GM19043 (cell line): ENCODE measurements around the gene SLC66A2.

Experiments used
- ATAC-seq: cut with Tn5 transposase; IDR thresholded peaks from one replicate; pipeline ENCODE4 v1.9.1; 2021; ENCODE audit warnings: low read depth; ENCODE audit not compliant: unreplicated experiment

The SLC66A2 gene

DNA sequence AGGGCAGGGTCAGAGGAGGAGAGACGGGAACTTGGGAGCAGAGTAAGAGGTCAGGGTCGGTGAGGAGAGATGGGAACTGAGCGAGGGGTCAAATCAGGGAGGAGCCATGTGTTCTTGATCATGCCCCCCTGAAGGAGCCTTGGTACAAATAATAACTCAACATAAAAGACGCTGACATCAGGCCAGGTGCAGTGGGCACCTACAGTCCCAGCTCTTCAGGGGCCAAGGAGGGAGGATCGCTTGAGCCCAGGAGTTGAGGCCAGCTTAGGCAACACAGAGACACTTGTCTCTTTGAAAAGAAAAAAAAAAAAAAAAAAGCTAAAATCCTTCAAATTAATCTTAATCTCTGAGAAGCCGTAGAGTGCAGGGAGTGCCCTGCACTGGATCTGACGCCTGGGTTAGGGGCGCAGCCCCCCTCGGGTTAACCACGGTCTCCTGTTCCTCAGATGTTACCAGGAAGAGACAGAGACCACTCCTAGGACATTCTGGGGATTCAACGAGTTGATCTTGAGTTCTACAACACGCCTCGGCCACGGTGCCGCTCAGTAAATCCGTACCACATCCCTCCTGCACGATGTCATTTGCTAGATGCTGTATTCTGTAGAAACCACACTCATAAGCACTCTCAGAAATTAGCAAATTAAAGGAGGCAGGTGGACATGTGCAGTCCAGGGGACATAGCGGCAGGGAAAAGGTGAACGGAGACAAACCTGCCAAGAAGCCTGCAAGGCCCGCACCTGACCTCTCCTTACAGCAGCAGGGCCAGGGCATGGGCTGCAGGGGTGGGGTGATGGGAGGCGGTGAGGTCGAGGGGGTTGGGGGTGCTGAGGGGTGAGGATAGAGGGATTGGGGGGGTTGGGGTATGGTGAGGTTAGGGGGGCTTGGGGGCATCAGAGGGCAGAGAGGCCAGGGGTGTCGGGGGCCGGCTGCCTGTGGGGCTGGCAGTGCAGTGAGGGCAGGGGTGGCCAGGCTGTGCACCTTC, 29.2 kb downstream of the SLC66A2 start:
- ATAC-seq = no peak

DNA sequence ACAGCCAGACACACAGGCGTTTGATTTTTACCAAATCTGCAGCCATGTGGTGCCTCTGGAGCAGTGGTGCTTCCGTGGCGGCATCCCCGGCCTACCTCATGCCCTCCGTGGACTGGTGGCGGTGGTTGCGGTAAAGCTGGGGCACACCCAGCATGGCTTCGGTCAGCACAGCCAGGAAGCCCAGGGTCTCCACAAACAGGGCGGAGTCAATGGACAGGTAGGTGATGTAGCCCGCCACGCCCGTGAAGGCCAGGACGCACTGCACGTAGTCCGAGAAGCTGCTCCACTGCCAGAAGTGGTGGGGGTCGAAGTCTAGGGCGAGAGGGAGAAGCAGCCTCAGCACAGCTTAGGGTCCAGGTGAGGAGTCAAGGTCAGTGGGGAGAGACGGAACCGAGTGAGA, 32.4 kb downstream of the SLC66A2 start:
- no peak for ATAC-seq

DNA sequence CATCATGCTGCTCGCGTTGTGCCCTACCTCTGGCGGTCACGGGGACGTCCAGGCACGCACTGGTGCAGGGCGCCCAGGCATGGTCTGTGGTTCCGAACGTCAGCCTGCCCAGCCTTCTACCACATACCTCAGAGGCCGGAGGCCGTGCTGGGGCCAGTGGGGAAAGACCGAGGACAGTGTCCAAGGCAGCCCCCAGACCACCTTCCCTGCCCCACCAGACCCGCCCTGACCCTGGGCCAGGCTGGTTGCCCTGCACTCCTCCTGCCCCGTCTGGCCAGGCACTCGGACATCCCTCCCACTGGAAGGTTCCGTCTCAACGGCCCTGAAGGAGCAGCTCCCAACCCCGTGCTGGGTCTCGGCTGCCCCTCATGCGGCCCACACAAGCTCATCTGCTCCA, 32.8 kb downstream of the SLC66A2 start:
- no peak for ATAC-seq

DNA sequence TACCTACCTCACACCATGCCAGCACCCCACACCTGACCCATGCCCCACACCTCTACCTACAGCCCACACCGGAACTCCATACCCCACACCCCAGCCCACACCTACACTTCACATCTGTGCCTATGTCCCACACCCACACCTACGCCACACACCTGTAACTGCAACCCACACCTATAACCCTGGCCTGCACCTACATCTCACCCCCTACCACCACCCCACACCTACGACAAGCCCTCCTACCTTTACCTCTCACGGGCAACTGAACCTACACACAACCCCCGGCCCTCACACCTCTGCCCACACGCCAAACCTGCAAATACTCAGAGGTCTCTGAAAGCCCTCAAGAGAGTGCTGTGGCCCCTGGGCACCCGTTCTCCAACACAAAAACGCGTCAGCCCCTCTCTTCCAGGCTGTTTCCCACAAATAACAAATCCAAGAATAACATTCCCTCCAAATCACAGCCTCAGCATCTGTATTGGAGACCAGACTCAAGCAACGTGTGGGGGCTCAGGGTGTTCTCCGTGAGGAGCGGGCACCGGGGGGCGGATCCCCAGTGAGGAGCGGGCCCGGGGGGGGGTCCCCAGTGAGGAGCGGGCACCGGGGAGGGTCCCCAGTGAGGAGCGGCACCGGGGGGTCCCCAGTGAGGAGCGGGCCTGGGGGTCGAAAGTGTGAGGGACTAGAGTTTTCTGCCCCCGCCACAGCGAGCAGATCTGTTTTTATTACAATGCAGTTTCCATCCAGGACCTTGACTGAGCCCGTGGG, 33.4 kb downstream of the SLC66A2 start:
- ATAC-seq = no peak

DNA sequence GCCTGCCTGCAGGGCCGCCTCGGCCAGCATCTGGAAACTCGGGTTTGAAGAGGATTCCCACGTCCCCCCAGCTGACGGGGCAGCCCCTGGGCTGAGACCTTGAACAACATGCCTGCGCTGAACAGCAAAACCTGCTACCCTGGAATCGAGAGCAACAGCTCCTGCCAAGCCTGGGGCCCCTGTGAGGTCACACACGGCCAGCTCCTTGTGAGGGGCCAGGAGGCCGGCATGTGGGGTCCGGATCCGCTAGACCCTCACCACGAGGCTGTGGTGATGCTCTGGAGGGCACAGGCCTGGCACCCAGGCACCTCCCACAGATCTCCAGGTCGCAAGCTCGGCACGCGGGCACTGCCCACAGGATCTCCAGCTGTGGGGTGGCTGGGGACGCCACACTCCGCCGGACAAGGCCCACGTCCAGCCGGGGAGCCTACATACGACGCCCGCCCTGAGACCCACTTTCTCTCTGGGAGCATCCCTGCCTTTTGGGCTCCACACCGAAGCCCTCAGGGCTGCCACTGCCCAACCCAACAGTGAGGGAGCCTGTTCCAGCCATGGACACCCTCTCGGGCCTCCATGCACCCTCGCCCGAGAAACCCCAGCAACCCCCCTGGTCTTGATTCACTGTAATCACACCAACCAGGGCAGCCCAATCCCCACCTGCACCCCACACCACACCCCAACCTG, 34.1 kb downstream of the SLC66A2 start:
- ATAC-seq = no peak

DNA sequence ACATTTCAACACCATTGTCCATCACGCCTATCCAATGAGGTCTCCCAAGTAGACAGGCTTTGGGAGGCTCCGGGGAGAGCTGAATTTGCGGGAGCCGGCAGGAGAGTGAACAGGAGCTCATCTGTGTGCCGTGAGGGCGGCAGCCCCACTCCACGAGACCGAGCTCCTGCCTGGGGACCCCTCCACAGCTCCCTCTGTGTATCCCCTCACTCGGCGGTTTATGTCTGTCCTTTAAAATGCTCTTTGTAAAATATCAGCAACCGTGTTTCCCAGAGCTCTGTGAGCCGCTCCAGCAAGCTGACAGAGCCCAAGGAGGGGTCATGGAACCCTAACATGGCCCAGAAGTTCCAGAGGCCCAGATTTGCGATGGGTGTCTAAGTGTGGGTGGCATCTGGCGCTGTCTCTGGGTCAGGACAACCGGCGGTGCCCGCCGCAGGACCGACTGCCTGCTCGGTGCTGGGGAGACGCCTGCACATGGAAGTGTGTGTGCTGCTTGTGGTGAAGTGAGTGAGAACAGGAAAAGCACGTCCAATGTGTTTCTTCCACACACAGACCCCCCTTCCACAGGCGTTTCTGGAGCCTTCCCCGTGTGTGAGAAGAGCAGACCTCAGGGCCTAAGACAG, 34.8 kb downstream of the SLC66A2 start:
- no peak for ATAC-seq

DNA sequence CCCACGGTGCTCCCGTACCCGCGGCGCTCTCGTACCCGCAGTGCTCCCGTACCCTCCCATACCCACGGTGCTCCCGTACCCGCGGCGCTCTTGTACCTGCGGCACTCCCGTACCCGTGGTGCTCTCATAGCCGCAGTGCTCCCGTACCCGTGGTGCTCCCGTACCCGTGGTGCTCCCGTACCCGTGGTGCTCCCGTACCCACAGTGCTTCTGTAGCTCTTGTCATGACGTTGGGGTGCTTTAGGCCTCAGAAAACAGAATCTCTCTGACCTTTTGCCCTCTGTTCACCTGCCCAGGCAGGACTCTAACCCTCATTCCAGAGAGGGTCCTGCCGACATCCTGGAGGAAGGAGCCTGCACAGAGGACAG, 35.3 kb downstream of the SLC66A2 start:
- no peak for ATAC-seq

DNA sequence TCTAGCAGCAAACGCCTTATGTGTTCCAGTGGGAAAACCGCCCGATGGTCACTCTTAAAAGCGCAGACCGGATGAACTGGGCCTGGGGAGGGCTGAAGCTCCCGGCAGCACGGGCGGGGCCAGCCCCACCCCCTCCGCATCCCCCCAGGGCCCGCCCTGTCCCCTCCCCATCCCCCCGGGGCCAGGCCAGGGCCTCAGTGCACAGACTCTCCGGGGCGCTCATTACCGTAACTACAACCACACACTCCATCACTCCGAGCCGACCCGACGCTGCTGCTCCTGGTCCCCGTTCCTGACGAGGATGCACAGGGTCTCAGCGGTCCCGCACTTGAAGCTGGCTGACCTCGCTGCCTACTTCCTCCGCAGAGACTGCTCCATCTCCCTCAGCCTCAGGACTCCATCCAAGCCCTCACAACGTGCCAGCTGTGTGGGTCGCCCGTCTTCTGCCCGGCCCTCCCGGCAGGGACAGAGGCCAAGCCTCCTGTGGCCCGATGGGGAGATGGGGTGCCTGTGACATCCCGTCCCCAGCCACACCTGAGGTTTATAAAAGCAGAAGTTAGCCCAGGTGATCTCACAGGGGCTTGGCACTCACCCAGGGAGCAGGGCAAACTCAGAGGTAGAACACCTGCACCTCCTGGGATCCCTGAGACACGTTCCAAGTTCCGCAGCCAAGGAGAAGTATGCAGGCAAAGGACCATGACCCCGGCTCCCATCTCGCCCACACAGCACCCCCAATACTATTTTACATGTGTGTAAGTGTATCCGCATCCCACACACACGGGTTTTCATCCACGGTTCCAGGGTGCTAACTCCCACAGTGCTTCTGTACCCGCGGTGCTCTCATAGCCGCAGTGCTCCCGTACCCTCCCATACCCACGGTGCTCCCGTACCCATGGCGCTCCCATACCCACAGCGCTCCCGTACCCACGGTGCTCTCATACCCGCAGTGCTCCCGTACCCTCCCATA, 36.0 kb downstream of the SLC66A2 start:
- ATAC-seq = no peak

DNA sequence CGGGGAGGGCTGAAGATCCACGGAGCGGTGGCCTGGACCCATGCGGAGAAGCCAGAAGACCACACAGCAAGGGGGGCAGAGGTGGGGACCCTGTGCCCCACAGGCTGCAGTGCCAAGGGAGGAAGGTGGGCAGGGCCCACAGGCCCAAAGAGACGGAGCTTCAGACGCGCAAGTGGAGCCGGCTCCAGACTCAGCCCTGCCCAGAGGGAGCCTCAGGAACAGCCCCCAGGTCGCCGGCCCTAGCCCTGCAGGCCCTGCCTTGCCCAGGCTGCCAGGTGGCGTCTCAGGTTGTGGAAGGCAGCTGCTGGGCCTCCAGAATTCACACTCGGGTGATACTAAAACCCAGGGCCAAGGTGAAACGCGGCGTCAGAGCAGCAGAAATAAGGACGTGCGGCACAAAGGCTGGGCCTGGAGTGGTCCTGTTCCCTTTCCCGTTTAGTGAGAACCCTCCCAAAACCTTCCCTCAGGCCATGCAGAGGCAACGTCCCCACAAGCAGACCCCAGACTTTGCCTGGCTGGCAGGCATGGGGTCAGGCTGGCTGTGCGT, 36.8 kb downstream of the SLC66A2 start:
- no peak for ATAC-seq

DNA sequence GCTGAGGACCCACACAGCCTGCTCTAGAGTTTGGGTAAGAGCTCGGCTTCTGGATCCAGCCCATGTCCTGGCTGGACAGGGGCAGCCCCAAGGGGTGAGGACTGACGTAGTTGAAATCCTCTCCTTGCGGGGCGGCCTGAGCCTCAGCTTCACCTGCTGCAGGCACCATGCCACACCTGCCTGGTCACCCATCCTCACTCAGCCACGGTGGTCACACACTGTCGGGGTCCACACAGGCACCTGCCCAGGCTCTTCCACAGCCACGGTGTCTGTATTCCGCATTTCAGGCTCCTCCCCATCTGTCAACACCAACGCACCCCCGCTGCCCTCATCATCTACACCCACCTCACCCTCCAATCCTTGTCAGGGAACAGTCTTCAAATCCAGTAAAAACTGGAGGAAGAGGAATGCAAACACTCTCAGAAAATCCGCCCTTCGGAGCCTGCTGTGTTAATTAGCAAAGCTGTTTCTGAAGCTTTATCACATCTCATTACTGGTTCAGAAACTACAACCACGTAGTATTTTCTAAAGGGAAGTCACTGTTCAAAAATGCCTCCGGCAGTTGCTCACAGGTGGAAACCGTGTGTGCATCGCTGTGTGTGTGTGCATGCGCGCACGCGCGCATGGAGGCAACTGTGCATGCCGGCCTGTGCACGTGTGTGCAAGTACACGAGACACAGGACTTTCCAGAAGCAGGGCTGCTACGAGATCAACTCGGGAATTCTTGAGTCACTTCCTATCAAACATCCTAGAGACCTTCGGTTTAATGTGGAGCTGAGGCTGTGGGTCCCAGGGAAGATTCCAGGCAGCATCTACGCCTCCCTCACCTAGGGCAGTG, 38.2 kb downstream of the SLC66A2 start:
- no peak for ATAC-seq

DNA sequence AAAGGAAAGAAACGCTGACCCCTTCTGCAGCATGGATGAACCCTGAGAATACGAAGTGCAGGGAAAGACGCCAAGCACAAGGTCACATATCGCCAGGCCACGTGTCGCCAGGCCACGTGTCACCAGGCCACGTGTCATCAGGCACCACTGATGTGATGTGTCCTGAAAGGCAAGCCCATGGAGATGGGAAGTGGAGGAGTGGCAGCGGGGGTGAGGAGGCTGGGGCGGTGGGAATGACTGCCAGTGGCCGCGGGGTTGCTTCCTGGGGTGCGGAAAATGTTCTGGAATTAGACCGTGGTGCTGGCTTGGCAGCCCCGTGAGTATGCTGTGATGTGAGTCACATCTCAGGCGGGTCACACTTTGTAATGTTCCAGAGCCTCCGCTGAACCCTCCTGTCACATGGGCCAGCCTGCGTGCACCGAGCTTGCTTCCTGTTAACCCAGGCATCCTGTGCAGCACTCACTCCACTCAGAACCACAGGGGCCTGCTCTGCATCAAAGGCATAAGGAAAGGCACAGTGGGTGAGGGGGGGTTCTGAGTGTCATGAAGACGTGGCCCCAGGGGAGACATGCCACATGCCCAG, 39.0 kb downstream of the SLC66A2 start:
- ATAC-seq = no peak

DNA sequence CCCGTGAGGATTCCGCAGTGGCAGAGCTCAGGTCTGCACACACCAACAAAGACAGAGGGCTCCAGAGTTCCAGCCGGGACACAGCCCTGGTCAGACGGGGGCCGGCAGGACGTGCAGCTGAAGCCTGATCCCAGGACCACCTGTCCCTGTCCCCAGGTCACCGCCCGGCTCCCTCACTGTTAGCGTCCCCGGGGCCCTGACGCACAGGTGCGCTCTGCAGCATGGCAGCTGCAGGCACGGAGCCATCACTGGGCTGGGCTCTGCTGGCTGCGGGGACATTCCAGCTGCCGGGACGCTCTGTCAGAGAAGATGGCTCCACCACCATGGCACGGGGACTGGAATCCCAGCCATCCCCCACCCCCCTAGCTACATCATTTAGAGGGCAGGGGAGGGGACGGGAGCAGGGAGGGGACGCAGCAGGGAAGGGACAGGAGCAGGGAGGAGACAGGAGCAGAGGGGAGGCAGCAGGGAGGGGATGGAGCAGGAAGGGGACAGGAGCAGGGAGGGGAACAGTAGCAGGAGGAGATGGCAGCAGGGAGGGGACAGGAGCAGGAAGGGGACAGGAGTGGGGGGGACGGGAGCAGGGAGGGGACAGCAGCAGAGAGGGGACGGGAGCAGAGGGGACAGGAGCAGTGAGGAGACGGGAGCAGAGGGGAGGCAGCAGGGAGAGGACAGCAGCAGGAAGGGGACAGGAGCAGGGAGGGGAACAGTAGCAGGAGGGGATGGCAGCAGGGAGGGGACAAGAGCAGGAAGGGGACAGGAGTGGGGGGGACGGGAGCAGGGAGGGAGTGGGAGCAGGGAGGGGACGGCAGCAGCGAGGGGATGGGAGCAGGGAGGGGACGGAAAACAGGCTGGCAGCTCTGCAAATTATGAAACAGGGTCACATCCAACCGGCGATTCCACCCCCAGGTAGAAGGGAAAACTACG, 39.8 kb downstream of the SLC66A2 start:
- no peak for ATAC-seq

DNA sequence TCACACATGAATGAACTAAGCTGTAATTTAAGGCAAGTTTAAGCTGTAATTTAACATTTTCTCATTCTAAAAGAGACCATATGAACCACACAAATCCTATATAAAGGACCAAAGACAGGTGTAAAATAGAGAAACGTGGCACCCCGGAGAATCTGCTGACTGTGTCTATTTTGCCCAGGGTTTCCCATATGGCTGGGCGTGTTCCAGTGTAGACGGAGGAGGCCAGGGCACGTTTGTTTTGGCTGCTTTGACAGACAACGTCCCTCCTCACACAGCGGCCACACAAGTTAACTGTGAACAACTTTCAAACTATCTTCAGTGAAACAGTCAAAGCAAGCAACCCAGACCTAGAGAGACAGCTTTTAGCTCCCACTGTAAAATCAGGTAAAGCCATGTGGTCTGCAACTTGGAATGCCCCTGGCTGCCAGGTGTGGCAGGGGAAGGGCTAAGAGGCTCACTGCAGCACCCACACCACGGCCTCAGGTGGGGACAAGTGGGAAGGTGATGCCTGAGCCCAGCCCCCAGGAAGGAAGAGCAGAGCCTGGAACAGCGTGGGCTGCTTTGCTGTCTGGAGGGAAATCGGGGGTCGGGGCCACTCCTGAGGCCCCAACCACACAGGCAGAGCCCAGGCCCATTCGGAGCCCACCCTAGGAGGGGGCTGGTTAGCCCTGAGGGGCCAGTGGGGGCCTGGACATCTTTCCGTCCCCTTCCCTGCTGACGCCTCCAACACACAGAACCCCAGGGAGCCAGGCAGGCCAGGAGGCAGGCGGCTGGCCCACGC, 40.7 kb downstream of the SLC66A2 start:
- ATAC-seq = no peak

DNA sequence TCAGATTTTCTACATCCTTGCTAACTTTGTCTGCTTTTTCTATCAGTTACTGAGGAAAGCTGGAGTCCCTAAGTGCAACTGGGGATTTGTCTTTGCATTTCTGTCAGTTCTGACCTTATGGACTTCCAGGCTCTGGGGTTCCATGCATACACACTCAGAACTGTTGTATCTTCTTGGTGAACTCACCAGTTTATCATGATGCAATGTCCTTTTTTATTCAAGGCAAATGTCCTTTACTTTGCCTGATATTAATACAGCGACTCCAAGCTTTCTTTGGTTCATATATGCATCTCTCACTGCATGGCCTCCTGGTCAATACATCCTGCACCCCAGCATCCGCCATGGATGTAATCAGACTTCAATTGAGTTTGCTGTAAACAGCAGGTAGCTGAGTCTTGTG, 44.7 kb downstream of the SLC66A2 start:
- no peak for ATAC-seq

DNA sequence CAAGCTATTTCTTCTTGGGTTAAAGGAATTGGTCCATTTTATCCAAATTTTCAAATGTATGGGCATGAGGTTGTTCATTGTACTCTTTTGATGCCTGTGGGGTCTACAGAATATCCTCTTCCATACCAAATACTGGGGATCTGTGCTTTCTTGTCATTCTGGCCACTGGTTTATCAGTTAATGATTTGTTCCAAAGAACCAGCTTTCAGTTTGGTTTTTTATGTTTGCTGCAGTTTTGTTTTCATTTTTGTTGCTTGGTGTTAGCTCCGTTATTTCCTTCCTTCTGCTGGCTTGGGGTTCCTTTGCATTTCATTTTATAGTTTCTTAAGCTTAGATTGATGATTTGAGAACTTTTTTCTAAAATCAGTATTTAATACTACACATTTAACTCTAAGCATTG, 45.5 kb downstream of the SLC66A2 start:
- ATAC-seq = no peak

DNA sequence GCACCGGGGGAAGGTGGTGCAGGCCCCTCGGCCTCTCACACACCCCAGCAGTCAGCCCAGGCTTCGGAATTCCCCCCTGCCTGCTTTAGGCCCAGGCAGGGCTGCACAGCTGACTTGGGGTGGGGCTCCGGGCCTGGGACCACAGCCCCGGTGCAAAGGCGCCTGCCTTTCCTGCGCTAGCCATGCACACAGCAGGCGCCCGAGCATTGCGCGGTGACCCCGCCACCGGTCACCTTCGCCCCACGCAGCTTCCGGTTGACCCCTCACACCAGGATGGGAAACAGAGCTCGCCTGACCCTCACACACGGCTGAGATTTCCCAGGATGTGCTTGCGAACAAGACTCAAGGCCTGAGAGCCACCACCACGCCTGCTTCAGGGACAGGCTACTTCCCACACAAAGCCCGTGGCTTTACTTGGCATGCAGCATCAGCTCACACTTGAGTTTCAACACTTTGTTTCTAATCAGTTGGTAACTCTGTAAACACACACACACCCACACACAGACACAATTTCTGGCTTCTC, 46.0 kb downstream of the SLC66A2 start:
- no peak for ATAC-seq
